HG03039 (cell line): ENCODE measurements around the gene AKR7A2.
"Not testable (repeated sequence)": the region's sequence is repeated elsewhere in the genome, so short reads cannot be mapped to it uniquely, and the experiment has no call there.

ENCODE experiments used
- ATAC-seq: cut with Tn5 transposase; IDR thresholded peaks from one replicate; pipeline ENCODE4 v1.9.1; 2021; ENCODE audit warnings: mild to moderate bottlenecking, moderate library complexity; ENCODE audit not compliant: unreplicated experiment

Gene AKR7A2

DNA sequence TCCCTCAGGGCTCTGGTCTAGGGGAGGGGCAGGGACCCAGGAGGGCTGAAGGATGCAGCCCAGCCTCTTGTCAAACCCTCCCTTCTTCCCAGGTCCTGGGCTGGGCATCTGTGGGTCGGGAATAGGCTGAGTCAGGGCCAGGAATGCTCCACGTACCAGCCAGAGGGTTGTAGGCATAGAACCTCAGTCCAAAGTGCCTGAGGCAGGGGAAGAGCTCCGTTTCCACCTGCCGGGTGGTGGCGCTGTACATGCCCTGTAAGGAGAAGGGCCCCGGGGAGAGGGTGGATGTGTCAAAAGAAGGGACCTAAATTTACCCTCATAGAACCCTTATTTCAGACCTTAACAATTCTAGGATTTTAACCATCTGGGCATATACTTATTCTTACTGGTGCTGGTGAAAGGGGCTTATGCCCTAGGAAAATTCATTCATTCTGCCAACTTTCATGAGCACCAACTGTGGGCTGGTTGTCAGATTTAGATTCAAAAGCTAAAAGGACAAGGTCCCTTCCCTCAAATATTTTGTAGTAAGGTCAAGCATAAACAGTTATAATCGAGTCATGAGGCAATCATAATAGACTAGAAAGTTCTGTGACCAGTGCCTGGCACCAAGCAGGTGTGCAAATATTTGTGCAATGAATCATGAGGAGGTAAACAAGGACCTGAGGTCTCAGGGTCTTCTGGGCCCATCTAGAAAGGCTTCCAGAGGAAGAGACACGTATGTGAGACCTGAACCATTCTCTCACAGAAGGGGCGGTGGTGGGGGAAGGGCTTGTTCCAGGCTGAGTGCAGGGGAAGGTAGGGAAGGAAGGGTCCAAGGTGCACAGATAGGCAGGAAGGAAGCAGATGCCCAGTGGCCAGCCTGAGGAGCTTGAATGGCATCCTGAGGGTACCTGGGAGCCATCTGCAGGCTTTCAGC lies 42.3 kb downstream of the AKR7A2 start:
- ATAC-seq, result not testable (repeated sequence)

DNA sequence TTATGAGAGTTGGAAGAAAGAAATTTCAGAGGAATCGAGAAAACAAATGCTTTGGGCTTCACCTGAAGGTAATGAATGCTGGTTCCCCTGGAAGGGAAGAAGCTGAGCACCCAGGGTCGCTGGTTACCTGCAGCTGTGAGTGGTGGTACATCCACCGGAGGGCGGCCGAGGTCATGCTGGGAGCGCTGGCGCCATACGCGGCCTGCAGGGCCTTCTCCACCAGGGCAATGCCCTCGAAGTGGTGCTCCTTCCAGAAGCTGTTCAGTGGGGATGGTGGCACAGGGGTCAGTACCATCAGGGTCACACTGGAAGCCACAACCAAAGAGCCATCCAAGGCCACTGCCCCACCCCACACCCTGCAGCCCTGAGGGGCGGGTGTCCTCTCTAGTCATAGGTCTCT lies 43.5 kb downstream of the AKR7A2 start:
- ATAC-seq, result no peak

DNA sequence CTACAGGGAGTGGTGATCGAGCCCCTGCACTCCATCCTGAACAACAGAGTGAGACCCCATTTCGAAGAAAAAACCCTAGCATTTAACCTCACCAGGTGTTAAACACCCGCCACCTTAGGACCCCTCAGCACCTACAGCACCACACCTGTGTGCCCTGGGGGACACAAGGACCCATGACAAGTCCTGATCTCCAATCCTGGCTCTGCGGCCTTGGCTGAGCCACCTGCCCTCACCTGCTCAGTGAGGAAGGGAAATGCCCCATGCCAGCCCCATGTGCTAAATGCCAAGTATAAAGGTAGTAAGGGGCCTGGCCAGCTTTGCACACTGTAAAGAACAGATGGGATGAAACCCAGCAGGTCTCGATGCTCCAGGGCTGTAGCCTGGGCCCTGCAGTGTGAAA lies 49.2 kb downstream of the AKR7A2 start:
- no peak for ATAC-seq

DNA sequence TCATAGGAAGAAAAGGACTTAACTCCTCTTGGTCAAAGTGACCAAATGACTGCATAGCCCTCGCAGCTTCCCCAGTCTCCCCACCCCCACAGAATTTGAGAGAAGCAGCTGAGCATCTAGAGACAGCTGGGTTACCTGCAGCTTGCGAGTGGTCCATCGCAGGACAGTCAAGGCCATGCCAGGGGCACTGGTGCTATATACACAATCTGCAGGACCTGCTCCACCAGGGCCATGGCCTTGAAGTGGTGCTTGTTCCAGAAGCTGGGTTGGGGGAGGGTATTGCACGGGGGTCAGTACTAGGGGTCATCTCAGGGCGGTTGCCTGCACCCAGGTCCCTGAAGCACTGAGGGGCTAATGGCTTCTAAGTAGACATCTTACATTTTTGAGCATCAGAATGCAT lies 49.9 kb downstream of the AKR7A2 start:
- ATAC-seq, result no peak

DNA sequence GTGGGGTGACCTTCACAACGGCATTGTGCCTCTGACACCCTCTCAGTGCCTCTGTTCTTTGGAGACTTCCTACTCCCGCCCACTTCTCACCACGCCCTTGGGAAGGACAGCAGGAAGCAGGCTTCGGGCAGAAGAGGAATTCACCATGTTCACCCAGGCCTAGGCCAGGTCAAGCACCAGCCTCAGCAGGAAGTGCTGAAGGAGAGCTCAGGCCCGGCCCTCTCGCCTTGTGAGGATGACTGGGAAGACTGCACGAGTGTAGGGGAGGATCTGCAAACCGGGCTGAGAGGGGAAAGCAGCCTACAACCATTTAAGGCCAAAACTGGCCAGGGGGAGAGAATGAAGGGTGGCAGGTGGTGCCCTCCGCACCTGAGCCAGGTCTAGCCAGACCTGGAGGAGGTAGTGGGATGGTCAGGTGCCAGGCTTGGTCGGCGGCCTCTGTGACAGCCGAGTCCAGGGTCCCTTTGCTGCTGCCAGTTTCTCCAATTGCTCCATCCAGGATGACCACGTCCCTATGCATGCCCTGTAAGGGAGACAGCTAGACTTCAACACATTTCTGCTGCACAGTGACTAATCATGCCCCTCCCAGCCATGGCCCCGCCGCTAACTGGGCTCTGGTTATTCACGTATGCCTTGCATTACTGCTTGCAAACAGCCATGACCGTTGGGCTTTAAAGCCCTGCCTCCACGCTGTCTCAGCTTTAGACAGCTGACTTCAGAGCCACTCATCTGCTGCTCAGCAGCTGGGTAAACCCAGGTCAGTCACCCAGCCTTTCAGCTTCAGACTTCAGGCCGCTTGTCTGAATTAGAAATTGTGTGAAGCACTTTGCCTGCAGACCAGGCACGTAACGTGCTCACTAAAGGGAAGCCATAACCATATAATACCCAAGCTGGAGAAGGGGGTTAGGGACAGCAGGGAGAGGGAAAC lies 51.5 kb downstream of the AKR7A2 start:
- no peak for ATAC-seq

DNA sequence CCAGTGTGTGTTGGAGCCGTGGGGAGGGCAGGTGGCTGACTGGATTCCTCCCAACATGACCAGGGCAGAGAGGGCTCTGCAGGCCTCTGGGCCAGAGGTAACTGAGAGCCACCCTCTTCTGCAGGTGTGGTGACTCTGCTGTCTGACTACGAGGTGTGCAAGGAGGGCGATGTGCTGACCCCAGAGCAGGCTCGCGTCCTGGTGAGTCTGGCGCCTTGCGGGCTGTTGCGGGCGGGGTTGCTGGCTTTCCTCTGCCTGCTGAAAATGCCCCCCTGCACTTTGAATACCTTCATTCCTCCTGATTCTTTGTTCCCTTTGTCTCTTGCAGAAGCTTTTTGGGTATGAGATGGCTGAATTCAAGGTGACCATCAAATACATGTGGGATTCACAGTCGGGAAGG lies 53.6 kb downstream of the AKR7A2 start:
- ATAC-seq, result no peak

DNA sequence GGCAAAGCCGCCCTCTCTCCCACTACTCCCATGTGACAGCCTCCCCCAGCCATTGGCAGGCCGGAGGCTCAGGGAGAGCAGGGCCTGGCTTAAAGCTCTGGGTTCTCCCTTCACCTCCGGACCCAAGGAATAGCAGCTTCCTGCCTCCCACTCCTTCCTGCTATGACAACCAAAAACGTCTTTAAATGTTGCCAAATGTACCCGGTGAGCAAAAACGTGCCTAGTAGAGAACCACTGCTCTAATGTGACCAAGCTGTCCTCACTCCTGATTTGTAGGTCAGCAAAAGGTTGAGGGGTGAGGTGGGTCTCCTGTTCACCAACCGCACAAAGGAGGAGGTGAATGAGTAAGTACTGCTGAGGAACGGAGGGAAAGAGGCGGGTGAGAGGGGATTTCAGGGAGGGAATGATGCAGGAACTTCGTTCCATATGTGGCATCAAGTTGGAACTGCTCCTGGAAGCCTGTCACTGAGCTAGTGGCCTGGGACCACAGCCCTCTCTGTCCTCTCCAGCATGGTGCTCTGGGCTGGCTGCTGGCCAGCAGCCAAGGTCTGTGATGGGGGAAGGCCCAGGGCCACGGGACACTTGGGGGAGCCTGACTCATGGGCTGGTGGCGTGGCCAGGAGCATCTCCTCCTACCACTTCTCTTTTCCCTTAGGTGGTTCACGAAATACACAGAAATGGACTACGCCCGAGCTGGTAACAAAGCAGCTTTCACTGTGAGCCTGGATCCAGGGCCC lies 54.6 kb downstream of the AKR7A2 start:
- ATAC-seq, result no peak

DNA sequence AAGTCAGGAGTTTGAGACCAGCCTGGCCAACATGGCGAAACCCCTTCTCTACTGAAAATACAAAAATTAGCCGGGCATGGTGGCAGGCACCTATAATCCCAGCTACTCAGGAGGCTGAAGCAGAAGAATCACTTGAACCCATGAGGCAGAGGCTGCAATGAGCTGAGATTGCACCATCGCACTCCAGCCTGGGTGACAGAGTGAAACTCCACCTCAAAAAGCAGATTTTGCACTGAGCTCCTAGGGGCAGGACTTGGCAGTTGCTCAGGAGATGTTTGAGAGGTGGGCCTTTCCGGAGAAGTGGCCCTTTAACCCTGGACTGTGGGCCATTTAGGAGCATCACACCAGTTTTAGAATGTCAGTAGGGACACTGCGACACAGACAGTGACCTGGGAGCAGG lies 55.6 kb downstream of the AKR7A2 start:
- not testable (repeated sequence) for ATAC-seq

DNA sequence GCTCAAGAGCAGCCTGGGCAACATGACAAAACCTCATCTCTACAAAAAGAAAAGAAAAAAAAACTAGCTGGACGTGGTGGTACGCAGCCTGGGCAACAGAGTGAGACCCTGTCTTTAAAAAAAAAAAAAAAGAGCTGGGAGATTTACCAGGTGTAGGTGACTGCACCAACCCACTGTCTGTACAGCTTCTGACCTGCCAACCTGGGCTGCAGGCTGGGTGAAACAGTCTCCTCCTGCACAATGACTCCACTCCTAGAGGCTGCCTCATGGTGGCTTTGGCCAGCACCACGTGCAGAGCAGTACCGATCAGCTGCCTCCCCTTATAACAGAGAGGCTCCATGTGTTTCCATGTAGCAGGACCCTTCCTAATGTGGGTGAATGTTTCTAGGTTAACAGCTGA lies 56.7 kb downstream of the AKR7A2 start:
- ATAC-seq, result no peak

DNA sequence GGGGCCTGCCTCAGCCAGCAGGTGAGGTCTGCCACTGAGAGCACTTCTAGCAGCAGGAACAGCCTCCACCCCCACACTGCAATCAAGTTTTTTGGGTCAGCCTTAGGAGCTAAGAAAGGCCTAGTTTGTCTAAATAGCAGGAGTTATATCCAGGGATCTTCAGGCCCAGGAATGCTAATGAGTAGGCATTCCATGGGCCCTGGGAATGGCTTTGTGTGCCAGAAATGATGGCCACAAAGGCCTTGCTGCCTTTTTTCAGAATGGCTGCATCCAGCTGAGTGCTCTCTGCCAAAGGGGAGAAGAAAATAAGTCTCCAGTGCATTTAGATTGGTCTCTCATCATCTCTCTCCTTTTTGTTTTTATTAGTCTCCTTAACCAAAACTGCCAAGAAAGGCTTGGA lies 57.5 kb downstream of the AKR7A2 start:
- ATAC-seq, result no peak
